ENCODE results near the gene MACROH2A1. TPM values are rescaled to one million over a fixed set of nuclear protein-coding genes. Genes with fewer than 3 reads are reported as not detected.

Gene MACROH2A1
- total RNA-seq (2012; rRNA removed): 123 and 144 TPM in 2 replicates

DNA sequence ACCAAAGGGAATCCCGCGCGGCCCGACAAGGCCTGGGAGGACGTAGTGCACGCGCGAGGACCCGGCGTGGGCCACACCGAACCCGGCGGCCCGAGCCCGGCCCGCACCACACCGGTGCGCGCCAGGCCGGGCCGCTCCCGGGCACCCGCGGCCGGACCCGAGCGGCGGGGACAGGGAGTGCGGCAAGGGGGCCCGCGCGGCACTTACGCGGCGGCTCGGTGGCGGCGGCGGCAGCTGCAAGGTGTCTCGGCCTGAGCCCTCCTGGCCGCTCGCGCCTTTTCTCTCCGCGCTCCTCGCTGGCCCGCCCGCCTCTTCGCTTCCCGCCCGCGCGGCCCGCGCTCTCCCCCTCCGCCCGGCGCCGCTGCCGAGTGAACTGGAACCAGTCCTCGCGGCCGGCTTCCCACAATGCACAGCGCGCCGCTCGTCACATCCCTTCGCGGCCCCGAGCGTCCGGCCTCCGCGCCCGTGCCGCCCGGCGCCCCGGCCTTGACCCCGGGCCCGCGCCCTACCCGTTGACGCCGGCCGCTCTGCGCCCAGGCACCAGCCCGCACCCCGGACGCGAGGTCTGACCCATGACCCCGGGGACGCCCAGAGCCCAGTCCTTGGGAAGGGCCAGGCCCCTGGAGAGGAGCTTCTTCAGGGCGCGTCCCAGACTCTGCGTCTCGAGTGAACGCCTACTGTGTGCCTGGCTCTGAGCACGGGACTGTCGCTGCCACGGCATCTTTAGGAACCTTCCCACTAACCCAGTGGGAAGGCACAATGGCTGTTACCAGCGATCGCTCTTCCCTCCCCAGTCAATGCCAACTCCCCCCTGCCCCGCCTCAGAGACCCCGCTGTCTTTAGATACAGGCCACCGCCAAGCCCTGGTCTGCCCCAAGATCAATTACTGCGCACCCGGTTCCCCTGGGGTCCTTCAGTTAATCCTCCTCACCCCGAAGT, at the start of gene MACROH2A1:
Gene MACROH2A1 (minus strand): TSS at position 377 of the 939 bp plus-strand sequence. CDS start 10,138 bp downstream, outside the sequence.
- Histone ChIP-seq H3K36me3 (ENCODE audit: insufficient read depth, low read length) (peaks cover 6% of the 10 kb centered on the region), H3K4me2 (ENCODE audit: low read length) (peak within 1 kb of the TSS; percentile 96), H3K4me1 (ENCODE audit: control insufficient read depth, insufficient read depth, low read length) (peaks cover 27% of the 10 kb centered on the region), H3K4me3 (ENCODE audit: low read length) (peak within 1 kb of the TSS; percentile 92), H3K27me3 (ENCODE audit: control insufficient read depth, insufficient read depth, low read length) (no peaks in the 10 kb centered on the region), H3K9ac (ENCODE audit: low read depth, low read length) (peak within 1 kb of the TSS; percentile 99), H3K9me3 (replicated peaks; ENCODE audit: low read length) (no peaks in the 10 kb centered on the region)

DNA sequence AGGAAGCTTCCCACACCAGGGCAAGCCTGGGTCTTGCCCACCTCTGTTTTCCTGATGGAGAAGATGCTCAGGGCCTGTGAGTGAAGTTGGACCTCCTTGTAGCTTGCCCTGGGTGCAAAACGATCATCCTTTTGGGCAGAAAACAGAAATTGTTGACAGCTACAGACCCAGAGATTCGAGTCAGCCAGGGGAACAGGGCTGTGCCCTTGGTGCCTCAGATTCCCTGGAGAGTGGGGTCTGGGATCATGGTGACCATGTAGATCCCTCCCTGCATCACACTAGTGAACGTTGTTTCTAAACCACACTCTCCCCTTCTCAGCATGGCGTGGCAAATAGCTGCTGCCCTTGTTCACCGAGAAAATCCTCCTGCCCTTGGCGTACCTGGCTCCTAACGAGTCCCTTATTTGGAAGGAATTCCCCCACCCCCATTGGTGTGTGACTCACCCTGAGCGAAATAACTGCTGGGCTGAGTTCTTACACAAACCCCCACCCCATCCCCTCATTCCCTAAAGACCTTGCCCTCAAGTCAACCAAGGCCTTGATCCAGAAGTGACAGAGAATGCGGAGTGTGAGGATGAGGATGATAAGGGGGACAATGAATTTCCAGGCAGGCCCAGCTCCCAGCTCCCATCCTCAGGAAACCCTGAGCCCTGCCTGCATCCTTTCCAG, 49.2 kb upstream of the MACROH2A1 start:
- Histone ChIP-seq H3K4me3 (ENCODE audit: low read length) (no peak overlapping the region), H3K27me3 (ENCODE audit: control insufficient read depth, insufficient read depth, low read length) (peaks cover 81% of the 10 kb centered on the region), H3K36me3 (ENCODE audit: insufficient read depth, low read length) (no peaks in the 10 kb centered on the region), H3K9me3 (replicated peaks; ENCODE audit: low read length) (no peaks in the 10 kb centered on the region), H3K4me2 (ENCODE audit: low read length) (no peak overlapping the region), H3K9ac (ENCODE audit: low read depth, low read length) (no peak overlapping the region), H3K4me1 (ENCODE audit: control insufficient read depth, insufficient read depth, low read length) (no peaks in the 10 kb centered on the region)

- Histone ChIP-seq H3K27me3 (ENCODE audit: control insufficient read depth, insufficient read depth, low read length) (peaks cover 81% of the 10 kb centered on the region), H3K4me3 (ENCODE audit: low read length) (no peak within 1 kb of the TSS), H3K36me3 (ENCODE audit: insufficient read depth, low read length) (no peaks in the 10 kb centered on the region), H3K9me3 (replicated peaks; ENCODE audit: low read length) (no peaks in the 10 kb centered on the region), H3K4me1 (ENCODE audit: control insufficient read depth, insufficient read depth, low read length) (no peaks in the 10 kb centered on the region), H3K9ac (ENCODE audit: low read depth, low read length) (no peak within 1 kb of the TSS), H3K4me2 (ENCODE audit: low read length) (no peak within 1 kb of the TSS)
These were observed 48.4 kb upstream of the MACROH2A1 start, which contains the start of gene DCANP1 for GRCh38 chr5:135447298-135447929. Gene DCANP1 (minus strand): TSS chr5:135447348. CDS start chr5:135447108, 240 bp downstream.

- H3K4me1 ChIP-seq (ENCODE audit: control insufficient read depth, insufficient read depth, low read length): no peaks in the 10 kb centered on the region
- no peak overlapping the region for H3K9ac ChIP-seq (ENCODE audit: low read depth, low read length)
- H3K36me3 ChIP-seq (ENCODE audit: insufficient read depth, low read length): no peaks in the 10 kb centered on the region
- no peak overlapping the region for H3K4me3 ChIP-seq (ENCODE audit: low read length)
- H3K9me3 ChIP-seq (replicated peaks; ENCODE audit: low read length): no peaks in the 10 kb centered on the region
- no peak overlapping the region for H3K4me2 ChIP-seq (ENCODE audit: low read length)
- H3K27me3 ChIP-seq (ENCODE audit: control insufficient read depth, insufficient read depth, low read length): peaks cover 74% of the 10 kb centered on the region
These were observed 47.6 kb upstream of the MACROH2A1 start for GRCh38 chr5:135446615-135447014.

DNA sequence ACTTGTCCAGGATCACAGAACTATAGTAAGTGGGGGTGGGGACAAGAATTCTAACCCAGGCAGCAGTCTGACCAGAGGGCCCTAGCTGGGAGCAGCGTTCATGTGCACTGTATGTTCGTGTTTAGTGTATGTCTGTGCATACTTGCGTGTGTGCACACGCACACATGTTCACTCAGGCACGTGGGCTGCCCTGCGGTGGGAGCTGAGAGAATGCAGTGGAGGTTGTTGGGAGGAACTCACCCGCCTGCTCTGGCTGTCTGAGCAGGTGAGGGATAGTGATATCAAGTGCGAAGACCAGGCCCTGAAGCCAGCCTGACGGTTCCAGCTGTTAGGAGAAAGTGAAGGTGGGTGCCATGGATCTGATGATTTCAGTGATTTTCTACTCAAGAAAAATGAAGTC, 47.2 kb upstream of the MACROH2A1 start:
- Histone ChIP-seq H3K27me3 (ENCODE audit: control insufficient read depth, insufficient read depth, low read length) (peaks cover 73% of the 10 kb centered on the region), H3K4me1 (ENCODE audit: control insufficient read depth, insufficient read depth, low read length) (no peaks in the 10 kb centered on the region), H3K4me3 (ENCODE audit: low read length) (no peak overlapping the region), H3K9ac (ENCODE audit: low read depth, low read length) (no peak overlapping the region), H3K4me2 (ENCODE audit: low read length) (no peak overlapping the region), H3K36me3 (ENCODE audit: insufficient read depth, low read length) (no peaks in the 10 kb centered on the region), H3K9me3 (replicated peaks; ENCODE audit: low read length) (no peaks in the 10 kb centered on the region)

- Histone ChIP-seq H3K4me2 (ENCODE audit: low read length) (no peak overlapping the region), H3K4me3 (ENCODE audit: low read length) (no peak overlapping the region), H3K9ac (ENCODE audit: low read depth, low read length) (no peak overlapping the region), H3K27me3 (ENCODE audit: control insufficient read depth, insufficient read depth, low read length) (peaks cover 65% of the 10 kb centered on the region), H3K9me3 (replicated peaks; ENCODE audit: low read length) (no peaks in the 10 kb centered on the region), H3K4me1 (ENCODE audit: control insufficient read depth, insufficient read depth, low read length) (no peaks in the 10 kb centered on the region), H3K36me3 (ENCODE audit: insufficient read depth, low read length) (no peaks in the 10 kb centered on the region)
These were observed 46.4 kb upstream of the MACROH2A1 start for GRCh38 chr5:135445306-135445985.

GRCh38 chr5:135444881-135445280, 45.9 kb upstream of the MACROH2A1 start:
- peaks cover 60% of the 10 kb centered on the region for H3K27me3 ChIP-seq (ENCODE audit: control insufficient read depth, insufficient read depth, low read length)
- no peak overlapping the region for H3K9ac ChIP-seq (ENCODE audit: low read depth, low read length)
- H3K4me2 ChIP-seq (ENCODE audit: low read length): no peak overlapping the region
- no peaks in the 10 kb centered on the region for H3K9me3 ChIP-seq (replicated peaks; ENCODE audit: low read length)
- H3K4me3 ChIP-seq (ENCODE audit: low read length): no peak overlapping the region
- no peaks in the 10 kb centered on the region for H3K4me1 ChIP-seq (ENCODE audit: control insufficient read depth, insufficient read depth, low read length)
- no peaks in the 10 kb centered on the region for H3K36me3 ChIP-seq (ENCODE audit: insufficient read depth, low read length)

- no peak overlapping the region for H3K4me2 ChIP-seq (ENCODE audit: low read length)
- H3K27me3 ChIP-seq (ENCODE audit: control insufficient read depth, insufficient read depth, low read length): peaks cover 55% of the 10 kb centered on the region
- H3K4me3 ChIP-seq (ENCODE audit: low read length): no peak overlapping the region
- H3K4me1 ChIP-seq (ENCODE audit: control insufficient read depth, insufficient read depth, low read length): no peaks in the 10 kb centered on the region
- H3K9ac ChIP-seq (ENCODE audit: low read depth, low read length): no peak overlapping the region
- H3K36me3 ChIP-seq (ENCODE audit: insufficient read depth, low read length): no peaks in the 10 kb centered on the region
- no peaks in the 10 kb centered on the region for H3K9me3 ChIP-seq (replicated peaks; ENCODE audit: low read length)
These were observed 45.3 kb upstream of the MACROH2A1 start for GRCh38 chr5:135444360-135444759.

DNA sequence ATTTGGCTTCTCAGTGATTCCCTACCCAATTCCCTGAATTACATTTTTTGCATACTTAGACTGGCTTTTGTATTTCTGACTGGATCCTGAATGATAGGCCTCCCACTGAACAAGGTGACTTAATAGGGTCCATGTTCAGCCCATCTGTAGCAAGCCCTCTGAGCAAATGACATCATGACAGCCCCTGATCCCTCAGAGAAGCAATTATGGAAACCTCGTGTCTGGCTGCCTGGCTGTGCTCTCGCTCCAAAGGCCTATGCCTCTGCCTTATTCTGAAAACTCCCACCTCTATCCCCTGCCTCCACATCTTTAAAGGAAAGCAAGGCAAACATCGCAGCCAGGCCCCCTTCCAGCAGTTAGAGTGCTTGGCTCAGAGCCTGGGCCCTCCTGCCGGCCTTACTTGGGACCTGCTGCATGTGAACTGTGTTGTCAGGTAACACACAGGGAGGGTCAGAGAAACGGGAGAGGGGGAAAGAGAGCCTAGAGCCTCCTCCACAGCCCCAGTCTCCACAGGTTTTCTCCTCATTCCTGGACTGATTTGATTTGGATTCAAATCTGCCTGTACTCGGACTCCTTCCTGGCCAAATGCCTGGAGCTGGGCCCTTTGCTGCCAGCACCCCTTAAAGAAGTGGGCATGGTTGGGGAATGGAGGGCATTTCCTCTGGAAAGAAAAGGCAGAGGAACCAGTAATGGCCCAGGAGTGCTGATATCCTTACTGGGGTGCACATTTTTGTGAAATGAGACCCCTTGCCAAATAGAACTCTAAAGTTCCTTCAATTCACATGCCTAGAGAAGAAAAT, 44.3 kb upstream of the MACROH2A1 start:
- Histone ChIP-seq H3K27me3 (ENCODE audit: control insufficient read depth, insufficient read depth, low read length) (peaks cover 45% of the 10 kb centered on the region), H3K4me3 (ENCODE audit: low read length) (no peak overlapping the region), H3K9me3 (replicated peaks; ENCODE audit: low read length) (no peaks in the 10 kb centered on the region), H3K4me1 (ENCODE audit: control insufficient read depth, insufficient read depth, low read length) (peaks cover 2% of the 10 kb centered on the region), H3K36me3 (ENCODE audit: insufficient read depth, low read length) (no peaks in the 10 kb centered on the region), H3K4me2 (ENCODE audit: low read length) (no peak overlapping the region), H3K9ac (ENCODE audit: low read depth, low read length) (no peak overlapping the region)

DNA sequence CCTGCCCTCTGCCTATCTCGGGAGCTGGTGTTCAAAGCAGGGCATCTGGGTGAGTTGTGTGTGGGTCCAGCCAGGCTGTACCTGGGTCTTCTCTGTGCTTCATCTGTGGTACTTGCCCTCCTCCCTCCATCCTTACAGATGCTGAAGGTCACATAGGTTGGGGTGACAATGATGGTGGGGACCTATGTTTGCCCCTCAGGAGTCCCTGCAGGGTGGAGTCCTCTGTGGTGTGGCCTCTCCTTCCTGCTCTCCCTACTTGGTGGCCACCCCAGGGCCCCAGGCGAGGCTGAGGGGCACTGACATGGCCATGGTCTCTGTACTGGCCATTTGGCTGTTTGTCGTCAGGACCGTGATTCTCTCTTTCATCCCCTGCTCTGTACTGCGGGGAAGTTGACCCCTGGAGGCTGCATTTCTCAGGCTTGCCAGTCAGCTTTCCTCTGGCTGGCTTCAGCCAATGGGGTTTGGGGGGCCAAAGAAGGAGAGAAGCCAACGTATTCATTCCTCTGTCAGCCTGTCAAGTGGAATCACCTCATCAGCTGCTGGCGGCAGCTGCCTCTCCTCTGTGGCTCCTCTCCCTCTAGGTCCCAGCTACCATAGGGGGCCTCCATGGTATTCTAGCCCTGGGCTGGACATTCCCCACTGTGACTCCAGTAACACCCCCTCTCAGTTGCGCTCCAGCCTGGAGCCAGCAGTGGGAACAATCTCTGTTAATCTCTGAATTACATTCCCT, 43.6 kb upstream of the MACROH2A1 start:
- H3K4me1 ChIP-seq (ENCODE audit: control insufficient read depth, insufficient read depth, low read length): peaks cover 9% of the 10 kb centered on the region
- H3K4me2 ChIP-seq (ENCODE audit: low read length): no peak overlapping the region
- no peaks in the 10 kb centered on the region for H3K9me3 ChIP-seq (replicated peaks; ENCODE audit: low read length)
- no peak overlapping the region for H3K4me3 ChIP-seq (ENCODE audit: low read length)
- H3K27me3 ChIP-seq (ENCODE audit: control insufficient read depth, insufficient read depth, low read length): peaks cover 37% of the 10 kb centered on the region
- H3K36me3 ChIP-seq (ENCODE audit: insufficient read depth, low read length): no peaks in the 10 kb centered on the region
- H3K9ac ChIP-seq (ENCODE audit: low read depth, low read length): no peak overlapping the region

Measured in skeletal muscle satellite cell (primary cell).